ELR (cell line): ENCODE results near the gene UNC13C.
"Not testable (repeated sequence)": the region's sequence is repeated elsewhere in the genome, so short reads cannot be mapped to it uniquely, and the experiment has no call there.

ENCODE experiments used
- DNase-seq: peaks from one replicate; pipeline ENCODE4 v3.0.0-alpha.2; 2015; ENCODE audit warnings: low read depth

Gene UNC13C

GRCh38 chr15:53978253-53978906 lies at the start of gene UNC13C:
TSS of gene UNC13C (plus strand) at chr15:53978441. CDS start at chr15:54012904, 34,463 bp downstream.
- DNase-seq: no peak

GRCh38 chr15:53936137-53936536 lies 42.1 kb upstream of the UNC13C start:
- DNase-seq: no peak

- DNase-seq: not testable (repeated sequence)
Observed at GRCh38 chr15:53937632-53938031, 40.6 kb upstream of the UNC13C start.

- DNase-seq: no peak
Observed at GRCh38 chr15:53950572-53950971, 27.7 kb upstream of the UNC13C start.

GRCh38 chr15:53955396-53955795 lies 22.8 kb upstream of the UNC13C start:
- no peak for DNase-seq

GRCh38 chr15:53962646-53963561 lies 15.3 kb upstream of the UNC13C start:
- DNase-seq: peak; percentile 1

GRCh38 chr15:53963801-53964200 lies 14.4 kb upstream of the UNC13C start:
- no peak for DNase-seq

- DNase-seq: no peak
Observed at GRCh38 chr15:53974121-53974520, 4.1 kb upstream of the UNC13C start.

- DNase-seq: no peak
Observed at GRCh38 chr15:53974813-53975212, 3.4 kb upstream of the UNC13C start.

- DNase-seq: no peak
Observed at GRCh38 chr15:53976844-53977392, 1.3 kb upstream of the UNC13C start.

GRCh38 chr15:53979051-53979788 lies 979 bp downstream of the UNC13C start:
- no peak for DNase-seq

GRCh38 chr15:53980021-53980420 lies 1.8 kb downstream of the UNC13C start:
- DNase-seq: no peak

- DNase-seq: no peak
Observed at GRCh38 chr15:53982071-53982680, 3.9 kb downstream of the UNC13C start.

GRCh38 chr15:53982876-53983275 lies 4.6 kb downstream of the UNC13C start:
- DNase-seq: no peak

- DNase-seq: no peak
Observed at GRCh38 chr15:53984221-53984620, 6.0 kb downstream of the UNC13C start.

- DNase-seq: no peak
Observed at GRCh38 chr15:53985562-53985961, 7.3 kb downstream of the UNC13C start.

GRCh38 chr15:53987480-53987879 lies 9.2 kb downstream of the UNC13C start:
- no peak for DNase-seq

- no peak for DNase-seq
Observed at GRCh38 chr15:54007256-54007655, 29.0 kb downstream of the UNC13C start.

- no peak for DNase-seq
Observed at GRCh38 chr15:54011656-54012055, 33.4 kb downstream of the UNC13C start.

GRCh38 chr15:54014067-54014655 lies 35.9 kb downstream of the UNC13C start:
- DNase-seq: no peak

GRCh38 chr15:54017251-54017650 lies 39.0 kb downstream of the UNC13C start:
- no peak for DNase-seq
